Left lung (tissue), 10 donors: ENCODE results near the gene SDK1. TPM values are rescaled to one million over a fixed set of nuclear protein-coding genes. Genes with fewer than 3 reads are reported as not detected.

ENCODE experiments used
- ATAC-seq: fragments of 200-7000 bp; cut with Tn5 transposase; one replicate; pipeline ENCODE4 v1.9.1; 2020; ENCODE audit warnings: moderate library complexity
- DNase-seq, 4 donors: peaks; one replicate each; pipeline ENCODE4 v3.0.0-alpha.2; 2013 to 2020
- H3K27ac ChIP-seq, 2 donors: fragments of 200-600 bp; sonication (generic) in 1 of 2; one replicate each; pipeline versions ENCODE4 v1.5.0 to v1.8.0; 2020 to 2021
- H3K27me3 ChIP-seq, 2 donors: fragments of 200-600 bp; sonication (generic) in 1 of 2; one replicate each; pipeline versions ENCODE4 v1.5.0 to v1.8.0; 2020 to 2021
- H3K36me3 ChIP-seq, 2 donors: fragments of 200-600 bp; sonication (generic) in 1 of 2; one replicate each; pipeline versions ENCODE4 v1.5.0 to v1.8.0; 2020 to 2021
- H3K4me1 ChIP-seq, 2 donors: fragments of 200-600 bp; one replicate each; pipeline ENCODE4 v1.8.0; 2021
- H3K4me3 ChIP-seq, 2 donors: fragments of 200-600 bp; sonication (generic) in 1 of 2; one replicate each; pipeline versions ENCODE4 v1.5.0 to v1.8.0; 2020 to 2021; ENCODE audit warnings: mild to moderate bottlenecking in 1 of 2
- H3K9me3 ChIP-seq, 2 donors: fragments of 200-600 bp; sonication (generic) in 1 of 2; one replicate each; pipeline versions ENCODE4 v1.5.0 to v1.8.0; 2020 to 2021
- CTCF ChIP-seq, 2 donors: fragments of 200-600 bp; sonication (generic) in 1 of 2; IDR thresholded peaks; one replicate each; pipeline versions ENCODE4 v1.5.0 to v1.8.0; 2021; ENCODE audit warnings: antibody characterized with exemption in 2 of 2
- intact Hi-C, 2 donors: fragments of 100-400 bp; cut with DNase I; formaldehyde crosslinking; loops; one replicate each; pipeline versions ENCODE4 v1.11.2 to v1.14.2; 2022
- polyA plus RNA-seq, 6 donors: library from polyadenylated mRNA; unstranded; fragments of 120-200 nt; gene quantifications; one replicate each; pipeline ENCODE4 v1.2.1, GENCODE V29; 2013; ENCODE audit not compliant: insufficient read length in 6 of 6
- total RNA-seq, 2 donors: library from RNA; stranded (reverse); fragmentation: NEBNext Ultra II Directional; extraction: Animal tissue kit (Norgen Biotek cat#: 25700); gene quantifications; one replicate each; pipeline ENCODE4 v1.2.1, GENCODE V29; 2021
- donor health status: DM: no; HTN: yes; CAD: no.
- donor health status: DM: no; HTN: no; CAD: no.

The SDK1 gene
- total and polyA plus RNA-seq, 8 donors = 5.5 to 17.6 (median 13.0) TPM

DNA sequence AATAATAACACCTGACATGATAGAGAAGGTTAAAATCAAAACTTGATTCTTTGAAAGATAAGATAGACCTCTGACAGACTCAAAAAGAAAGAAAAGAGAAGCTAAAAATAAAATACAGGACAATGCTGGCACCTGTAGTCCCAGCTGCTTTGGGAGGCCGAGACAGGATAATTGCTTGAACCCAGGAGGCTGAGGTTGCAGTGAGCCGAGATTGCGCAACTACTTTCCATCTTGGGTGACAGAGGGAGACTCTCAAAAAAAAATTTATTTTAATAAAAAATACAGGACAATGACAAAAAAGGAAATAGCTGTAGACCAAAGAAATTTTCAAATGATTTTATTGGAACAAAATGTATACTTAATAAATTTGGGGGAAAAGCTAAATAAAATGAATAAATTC is 263.2 kb downstream of the SDK1 start:
- H3K36me3 ChIP-seq = no peaks in the 10 kb centered on the region
- ATAC-seq (no peak), DNase-seq (no peak)
- H3K27me3 ChIP-seq = no peaks in the 10 kb centered on the region
- no peaks in the 10 kb centered on the region for H3K9me3 ChIP-seq
- H3K4me3 ChIP-seq = no peak overlapping the region
- intact Hi-C loops = no loop called here
- no peaks in the 10 kb centered on the region for H3K4me1 ChIP-seq
- no peak for TF ChIP-seq CTCF (IDR thresholded peaks at IDR 0.05)
- no peak overlapping the region for H3K27ac ChIP-seq

DNA sequence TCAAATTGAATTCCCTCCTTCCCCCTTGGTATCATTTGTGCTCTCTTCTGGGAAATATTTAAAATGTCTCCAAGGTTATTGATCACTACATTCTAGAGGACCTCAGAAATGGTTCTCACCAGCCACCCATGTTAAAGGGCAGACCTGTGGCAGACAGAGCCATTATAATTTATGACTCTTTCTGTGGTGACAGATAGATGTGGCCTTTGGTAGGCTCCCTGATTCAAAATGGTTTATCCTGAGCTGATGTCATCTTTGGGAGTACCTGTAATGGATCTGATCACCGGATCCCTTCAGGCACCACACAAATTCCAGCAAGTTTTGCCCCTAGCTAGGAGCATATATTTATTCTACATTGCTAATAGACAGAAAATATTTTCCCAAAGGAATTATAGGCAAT is 267.5 kb downstream of the SDK1 start:
- intact Hi-C loops = no loop called here
- ATAC-seq = no peak
- Histone ChIP-seq H3K9me3 (no peaks in the 10 kb centered on the region), H3K27me3 (no peaks in the 10 kb centered on the region), H3K36me3 (no peaks in the 10 kb centered on the region), H3K4me1 (no peaks in the 10 kb centered on the region), H3K4me3 (no peak overlapping the region), H3K27ac (no peak overlapping the region)
- TF ChIP-seq CTCF (IDR thresholded peaks at IDR 0.05) = no peak
- no peak for DNase-seq

- intact Hi-C loops = no loop called here
- no peaks in the 10 kb centered on the region for H3K9me3 ChIP-seq
- no peak for ATAC-seq
Measured at GRCh38 chr7:3569643-3570042, 268.6 kb downstream of the SDK1 start.

DNA sequence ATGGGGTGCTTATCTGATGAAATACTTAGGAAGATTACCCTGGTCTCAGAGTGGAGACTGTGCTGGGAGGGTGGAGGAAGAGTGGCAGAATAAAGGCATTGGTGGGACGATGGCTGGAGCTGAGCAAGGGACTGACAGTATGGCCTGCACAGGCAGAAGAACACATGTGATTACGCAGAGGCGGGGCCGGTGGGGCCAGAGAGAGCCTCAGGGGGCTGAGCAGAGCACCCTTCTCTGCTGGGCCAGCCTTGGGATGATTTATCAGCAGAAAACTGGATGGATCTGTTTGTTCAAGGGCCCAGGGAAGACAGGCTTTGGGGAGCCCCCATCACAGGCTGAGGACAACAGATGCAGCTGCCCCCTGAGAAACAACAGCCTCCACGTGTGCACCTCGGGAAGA is 272.1 kb downstream of the SDK1 start:
- TF ChIP-seq CTCF (IDR thresholded peaks at IDR 0.05) = no peak
- DNase-seq (no peak), ATAC-seq (no peak)

More at GRCh38 chr7:3569643-3570042, 268.6 kb downstream of the SDK1 start:
- no peak for DNase-seq
- H3K27me3 ChIP-seq = no peaks in the 10 kb centered on the region
- no peaks in the 10 kb centered on the region for H3K36me3 ChIP-seq
- no peak overlapping the region for H3K27ac ChIP-seq
- H3K4me3 ChIP-seq = no peak overlapping the region
- no peak for TF ChIP-seq CTCF (IDR thresholded peaks at IDR 0.05)
- no peaks in the 10 kb centered on the region for H3K4me1 ChIP-seq

DNA sequence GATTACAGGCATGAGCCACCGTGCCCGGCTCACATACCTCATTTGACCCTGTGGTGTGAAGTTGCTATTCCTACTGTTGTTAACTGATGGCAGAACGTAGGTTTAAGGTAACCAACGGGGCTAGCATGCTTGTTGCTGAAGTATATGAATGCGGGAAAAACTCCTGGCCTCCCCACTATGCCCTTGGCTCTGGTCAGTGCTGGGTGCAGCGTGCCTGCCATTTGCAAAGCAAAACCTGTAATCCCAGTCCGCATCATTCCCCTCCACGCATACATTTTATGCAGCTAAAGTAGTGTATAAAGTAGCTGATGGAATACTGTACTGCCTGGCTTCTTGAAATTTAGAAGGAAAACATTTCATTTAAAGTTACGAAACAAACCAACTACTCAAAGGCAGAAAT is 273.3 kb downstream of the SDK1 start:
- no peak overlapping the region for H3K27ac ChIP-seq
- no peak for TF ChIP-seq CTCF (IDR thresholded peaks at IDR 0.05)
- no peak for DNase-seq
- intact Hi-C loops = no loop called here
- no peak overlapping the region for H3K4me3 ChIP-seq
- H3K36me3 ChIP-seq = no peaks in the 10 kb centered on the region
- H3K4me1 ChIP-seq = no peaks in the 10 kb centered on the region
- ATAC-seq = no peak
- H3K27me3 ChIP-seq = no peaks in the 10 kb centered on the region
- peaks cover 0 to 29% of the 10 kb centered on the region in 2 donors for H3K9me3 ChIP-seq

More for the DNA sequence above, 272.1 kb downstream of the SDK1 start:
- Histone ChIP-seq H3K4me3 (no peak overlapping the region), H3K9me3 (peaks cover 0 to 17% of the 10 kb centered on the region in 2 donors), H3K27me3 (no peaks in the 10 kb centered on the region), H3K27ac (no peak overlapping the region), H3K4me1 (no peaks in the 10 kb centered on the region), H3K36me3 (no peaks in the 10 kb centered on the region)
- intact Hi-C loops = no loop called here
